HG02973 (cell line): ENCODE data around the gene VGLL2.

Experiments used
- ATAC-seq: cut with Tn5 transposase; IDR thresholded peaks from one replicate; pipeline ENCODE4 v1.9.1; 2021; ENCODE audit warnings: moderate library complexity; ENCODE audit not compliant: unreplicated experiment

Gene VGLL2

DNA sequence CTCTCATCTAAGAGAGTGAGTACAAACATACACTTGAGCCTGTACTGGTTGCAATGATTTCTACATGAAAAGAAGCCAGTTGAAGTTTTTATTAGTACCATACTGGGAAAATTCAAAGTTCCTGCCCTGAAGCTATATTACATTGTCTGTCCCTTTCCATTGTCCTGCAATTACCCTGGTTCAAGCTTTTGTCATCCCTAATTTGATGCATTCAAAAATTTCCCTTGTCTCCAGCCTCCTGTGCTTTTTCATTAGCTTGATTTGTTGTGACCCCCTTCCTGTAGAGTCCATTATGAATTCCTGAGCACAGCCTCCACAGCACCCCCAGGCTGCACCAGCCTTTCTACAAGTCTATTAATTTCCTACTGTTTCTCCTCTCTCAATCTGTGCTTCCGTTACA lies 46.4 kb downstream of the VGLL2 start:
- no peak for ATAC-seq

DNA sequence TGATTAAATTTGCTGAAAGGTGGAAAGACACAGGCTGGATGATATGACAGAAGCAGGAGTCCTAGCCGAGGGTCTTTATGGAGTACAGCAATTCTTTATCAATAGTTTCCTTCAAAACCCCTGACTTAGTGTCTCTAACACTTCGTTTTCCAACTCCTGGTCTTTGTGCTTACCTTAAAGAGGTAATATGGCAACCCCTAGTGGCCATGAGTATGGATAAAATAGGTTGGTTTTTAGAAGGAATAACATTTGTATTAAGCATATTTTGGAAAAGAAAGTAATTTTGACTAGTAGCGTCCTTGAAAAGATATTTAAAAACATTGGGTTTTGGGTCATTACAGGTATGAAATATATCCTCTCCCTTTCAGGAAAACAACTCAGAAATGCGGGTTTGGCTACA lies 51.9 kb downstream of the VGLL2 start:
- ATAC-seq, result peak; percentile 49
